OCI-M2 (cell line): ENCODE results near the gene SH3RF1.

ENCODE experiments used
- DNase-seq: peaks from one replicate; lab custom pipeline; 2025; ENCODE audit not compliant: unreplicated experiment; lab: John Stamatoyannopoulos, UW

The SH3RF1 gene

DNA sequence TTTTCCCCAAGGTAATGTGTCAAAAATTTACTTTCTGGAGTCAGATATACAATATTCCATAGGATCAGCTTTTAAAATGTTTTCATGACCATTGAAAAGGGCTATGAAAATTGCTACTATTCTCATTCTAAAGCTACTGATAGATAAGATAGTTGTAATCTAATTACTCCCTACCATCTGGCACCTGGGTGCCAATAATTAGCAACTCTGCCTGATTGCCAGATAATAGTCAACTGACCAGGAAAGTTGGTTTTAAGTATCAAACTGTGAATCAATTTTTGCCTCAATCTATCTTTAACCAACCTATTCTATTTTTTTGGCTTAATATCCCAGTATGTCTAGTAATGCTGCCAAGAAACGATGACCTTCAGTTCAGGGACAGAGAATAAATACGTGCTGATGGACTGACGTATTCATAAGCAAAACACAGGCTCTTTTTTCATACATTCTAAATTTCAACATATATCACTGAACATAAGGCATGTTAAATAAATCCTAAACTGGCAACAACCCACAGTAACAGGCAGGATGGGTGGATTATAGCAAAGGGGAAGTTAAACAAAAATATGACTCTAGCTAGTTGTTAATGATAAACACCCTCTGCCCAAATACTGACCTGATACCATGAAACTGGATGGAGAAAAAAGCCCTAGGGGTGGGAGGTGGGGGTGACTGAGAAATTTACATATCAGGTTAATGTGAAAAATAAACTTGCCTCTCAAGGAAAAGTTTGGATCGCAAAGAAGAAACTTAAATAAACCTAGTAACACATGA lies 18.2 kb downstream of the SH3RF1 start:
- DNase-seq: no peak

DNA sequence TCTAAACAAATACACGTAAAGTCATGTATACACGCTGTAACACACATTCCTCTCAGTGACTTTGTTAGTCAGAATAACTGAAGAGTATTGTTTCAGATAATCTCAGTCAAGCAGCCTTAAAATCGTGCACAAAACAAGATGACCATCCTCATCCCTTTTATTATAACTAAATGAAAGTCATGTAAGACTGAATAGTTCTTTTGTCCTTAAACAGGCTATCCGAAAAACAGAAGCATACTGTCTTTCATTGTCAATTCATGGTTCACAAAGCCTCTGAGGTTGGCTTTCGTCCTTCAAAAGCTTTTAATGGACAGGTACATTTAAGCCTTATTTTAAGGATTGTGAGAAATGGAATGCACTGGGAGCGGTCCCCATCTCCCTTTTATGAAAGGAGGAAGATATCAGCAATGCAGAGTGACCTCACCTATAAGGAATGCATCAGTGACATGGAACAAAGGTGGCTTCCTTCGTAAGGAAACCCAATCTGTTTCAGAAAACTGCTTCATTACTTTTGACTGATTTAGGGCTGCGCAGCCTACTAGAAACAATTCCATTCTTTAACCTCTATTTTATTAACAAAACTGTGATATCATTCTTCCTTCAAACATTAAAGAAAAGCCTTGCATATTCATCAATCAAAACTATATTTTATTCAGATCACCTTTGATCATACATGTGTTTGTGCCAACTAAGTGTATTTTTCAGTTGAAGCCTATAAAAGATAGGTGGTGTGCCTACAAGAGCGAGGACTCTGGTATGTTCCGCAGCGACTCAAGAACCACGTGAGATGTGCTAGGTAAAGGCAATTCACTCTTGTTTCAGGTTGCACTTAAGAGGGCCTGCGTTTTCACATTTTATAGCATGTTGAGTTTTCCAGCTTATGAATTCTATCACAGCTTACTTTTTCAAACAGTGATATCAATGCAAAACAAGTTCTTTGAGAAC lies 19.2 kb downstream of the SH3RF1 start:
- no peak for DNase-seq

DNA sequence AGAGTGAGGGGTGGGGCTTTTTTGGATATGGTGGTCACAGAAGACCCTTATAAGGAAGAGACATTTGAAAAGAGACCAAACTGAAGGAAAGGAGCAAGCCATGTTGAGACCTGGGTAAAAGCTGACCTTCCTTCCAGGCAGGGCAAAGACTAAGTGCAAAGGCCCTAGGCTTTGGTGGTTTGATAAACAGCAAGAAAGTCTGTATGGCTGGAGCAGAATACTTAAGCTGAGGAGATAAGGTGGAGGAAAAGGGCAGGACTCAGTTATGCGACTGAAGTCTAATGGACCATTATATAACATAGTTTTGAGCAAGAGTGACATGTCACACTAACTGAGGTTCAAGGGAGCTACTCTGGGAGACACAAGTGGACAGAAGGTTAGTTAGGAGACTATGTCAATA lies 20.0 kb downstream of the SH3RF1 start:
- no peak for DNase-seq

DNA sequence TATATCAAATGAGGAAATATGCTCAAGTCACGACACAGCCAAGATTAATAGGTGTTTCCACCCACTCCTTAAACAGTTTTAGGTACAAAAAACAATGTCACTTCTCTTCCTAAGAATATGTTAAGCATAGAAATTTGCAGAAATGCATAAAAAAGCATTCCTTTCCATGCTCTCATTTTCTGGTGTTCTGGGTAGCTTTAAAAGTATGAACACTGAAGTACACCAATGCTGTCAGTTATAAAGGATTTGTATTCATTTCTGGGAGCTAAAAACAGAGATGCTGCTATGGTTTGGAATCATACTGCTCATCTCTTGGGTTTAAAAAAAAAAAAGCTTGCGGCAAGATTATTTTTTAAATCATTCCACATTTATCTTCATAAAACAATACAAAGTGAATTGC lies 20.8 kb downstream of the SH3RF1 start:
- no peak for DNase-seq

DNA sequence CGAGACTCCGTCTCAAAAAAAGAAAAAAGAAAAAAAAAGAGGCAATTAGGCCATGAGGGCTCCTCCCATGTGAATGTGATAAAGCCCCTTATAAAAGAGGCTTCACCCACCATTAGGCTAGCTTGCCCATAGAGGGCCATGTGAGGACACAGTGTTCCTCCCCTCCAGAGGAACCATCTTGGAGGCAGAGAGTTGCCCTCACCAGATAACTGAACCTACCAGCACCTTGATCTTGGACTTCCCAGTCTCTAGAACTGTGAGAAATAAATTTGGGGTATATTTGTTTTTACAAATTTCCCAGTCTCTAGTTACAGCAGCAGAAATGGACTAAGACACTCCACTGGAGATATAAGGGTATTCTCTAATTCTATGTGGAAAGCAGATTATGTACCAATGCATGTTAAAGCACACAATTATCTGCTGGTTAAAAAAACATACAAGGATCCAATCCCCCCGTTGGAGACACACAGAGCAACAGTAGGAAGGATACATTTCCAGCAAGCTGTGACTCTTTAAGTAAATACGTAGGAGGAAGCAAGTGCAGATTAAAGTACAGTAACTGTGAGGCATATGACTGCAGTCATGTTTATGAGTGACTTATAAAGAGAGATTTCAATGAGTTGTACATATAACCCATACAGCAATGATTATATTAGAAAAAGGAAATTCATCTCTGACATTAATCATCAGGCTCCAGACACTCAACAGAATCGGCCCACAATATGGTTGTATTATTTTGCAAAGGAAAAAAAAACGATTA lies 21.4 kb downstream of the SH3RF1 start:
- DNase-seq: no peak

DNA sequence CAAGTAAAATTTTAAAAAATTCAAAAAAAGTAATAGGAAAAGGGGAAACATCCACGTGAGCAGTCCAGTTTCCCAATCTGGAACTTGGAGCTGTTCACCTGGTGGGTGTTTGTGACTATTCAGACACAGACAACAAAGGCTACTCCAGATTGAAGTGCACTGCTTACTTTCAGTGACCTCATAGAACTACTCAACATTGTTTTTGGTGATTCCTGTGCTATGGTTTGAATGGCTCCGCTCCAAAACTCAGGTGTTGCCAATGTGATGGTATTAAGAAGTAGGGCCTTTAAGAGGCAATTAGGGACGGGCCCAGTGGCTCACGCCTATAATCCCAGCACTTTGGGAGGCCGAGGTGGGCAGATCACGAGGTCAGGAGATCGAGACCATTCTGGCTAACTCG lies 22.1 kb downstream of the SH3RF1 start:
- no peak for DNase-seq

DNA sequence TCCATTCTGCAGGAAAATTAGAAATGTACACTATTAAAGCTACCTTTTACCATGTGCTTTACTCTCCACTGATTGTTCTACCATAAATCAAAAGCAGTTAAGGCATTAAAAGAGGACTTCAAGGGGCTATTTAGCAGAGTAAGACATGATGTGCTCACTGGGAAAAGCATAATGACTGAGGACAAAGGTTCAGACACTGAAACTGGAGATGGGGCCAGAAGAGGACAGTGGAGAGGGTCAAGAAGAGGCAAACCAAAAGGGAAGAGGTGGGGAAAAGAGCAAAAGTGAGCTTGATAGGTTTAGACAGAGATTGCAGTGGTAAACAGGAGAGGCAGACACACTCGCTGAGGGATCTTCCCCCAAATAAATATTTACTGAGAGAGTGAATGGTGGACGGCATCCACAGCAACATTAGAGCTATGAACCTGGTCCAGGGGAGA lies 23.8 kb downstream of the SH3RF1 start:
- DNase-seq: no peak

DNA sequence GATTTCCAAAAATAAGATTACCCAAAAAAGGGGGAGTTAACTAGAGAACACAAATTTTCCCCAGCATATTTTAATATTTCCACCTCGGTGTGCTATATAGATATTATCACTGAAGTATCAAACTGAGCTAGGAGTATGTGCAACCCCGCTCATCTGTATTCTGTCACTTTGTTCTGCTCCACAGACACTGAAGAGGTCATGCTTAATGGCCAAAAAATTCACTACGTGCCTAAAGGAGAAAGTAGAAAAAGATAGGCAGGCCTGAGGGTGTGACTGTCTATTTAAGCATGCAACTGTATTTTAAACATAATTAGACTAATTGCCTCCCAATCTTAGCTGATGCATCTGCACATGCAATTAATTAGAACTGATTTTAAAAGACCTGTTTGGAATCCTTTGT lies 24.5 kb downstream of the SH3RF1 start:
- DNase-seq: no peak

DNA sequence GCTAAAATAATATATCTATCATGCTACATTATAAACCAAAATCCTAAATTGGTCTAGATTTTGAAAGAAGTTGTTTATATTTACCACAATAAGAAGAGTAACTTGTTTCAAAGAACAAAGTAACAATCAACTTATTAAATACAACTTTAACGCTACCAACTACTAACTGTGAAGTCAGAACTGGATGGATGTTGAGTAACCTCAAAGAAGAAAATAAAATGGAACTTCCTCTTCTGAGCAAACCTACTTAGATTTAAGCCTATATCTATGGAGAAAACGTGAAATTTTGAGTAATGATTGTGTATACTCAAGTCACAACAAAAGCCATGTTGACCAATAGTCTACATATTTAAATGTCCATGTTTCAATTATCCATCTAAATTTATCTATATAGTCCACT lies 25.7 kb downstream of the SH3RF1 start:
- DNase-seq: no peak

DNA sequence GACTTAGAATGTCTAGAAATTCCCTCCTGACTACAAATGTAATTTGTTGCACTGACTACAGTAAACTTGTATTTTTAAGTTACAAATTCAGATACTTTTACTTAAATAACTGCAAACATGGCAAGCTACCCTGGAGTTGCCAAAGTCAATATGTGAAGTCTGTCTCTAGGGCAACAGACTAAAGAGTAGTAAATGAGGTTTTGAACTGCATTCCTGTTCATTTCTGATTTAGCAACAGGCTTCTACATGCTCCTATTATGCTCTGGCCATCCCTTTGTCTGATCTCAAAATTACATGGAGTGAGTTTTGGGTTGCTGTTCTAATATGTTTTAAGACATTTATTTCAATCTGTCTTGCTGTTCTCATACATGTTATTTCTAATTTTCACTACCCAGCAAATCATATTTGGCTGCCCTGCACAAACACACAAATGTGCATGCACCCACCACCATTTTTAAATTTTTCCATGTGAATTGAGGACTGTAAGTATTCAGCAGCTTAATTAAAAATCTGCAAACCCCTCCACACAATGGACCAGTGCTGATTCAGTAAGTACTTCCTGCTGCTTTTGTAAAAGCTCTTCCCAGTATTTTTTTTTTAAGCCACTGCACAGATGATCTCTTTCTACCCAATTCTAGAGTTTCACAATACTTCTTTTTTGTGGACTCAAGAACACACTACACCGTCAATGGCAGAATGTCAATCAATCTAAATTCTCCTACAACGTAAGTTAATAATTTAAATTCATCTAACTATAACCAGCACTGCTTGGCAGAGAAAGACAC lies 26.7 kb downstream of the SH3RF1 start:
- no peak for DNase-seq

DNA sequence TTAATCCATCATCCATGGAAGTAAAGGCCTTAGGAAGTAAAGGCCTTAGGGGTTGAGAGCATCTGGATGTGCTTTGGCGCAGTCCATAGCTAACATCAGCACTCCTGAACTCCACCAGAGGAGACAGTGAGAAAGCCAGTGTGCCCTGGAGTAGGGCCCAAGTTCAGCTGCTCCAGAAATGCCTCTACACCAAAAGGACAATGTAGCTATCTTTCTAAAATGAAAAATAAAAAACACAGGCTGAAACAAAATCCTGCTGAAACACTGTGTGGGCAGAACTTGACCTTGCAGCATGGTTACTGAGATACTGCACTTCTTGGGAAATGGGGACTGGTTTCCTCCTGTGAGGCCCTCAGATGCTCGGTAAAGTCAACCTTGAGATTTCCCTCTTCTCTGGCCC lies 29.3 kb downstream of the SH3RF1 start:
- DNase-seq: no peak

DNA sequence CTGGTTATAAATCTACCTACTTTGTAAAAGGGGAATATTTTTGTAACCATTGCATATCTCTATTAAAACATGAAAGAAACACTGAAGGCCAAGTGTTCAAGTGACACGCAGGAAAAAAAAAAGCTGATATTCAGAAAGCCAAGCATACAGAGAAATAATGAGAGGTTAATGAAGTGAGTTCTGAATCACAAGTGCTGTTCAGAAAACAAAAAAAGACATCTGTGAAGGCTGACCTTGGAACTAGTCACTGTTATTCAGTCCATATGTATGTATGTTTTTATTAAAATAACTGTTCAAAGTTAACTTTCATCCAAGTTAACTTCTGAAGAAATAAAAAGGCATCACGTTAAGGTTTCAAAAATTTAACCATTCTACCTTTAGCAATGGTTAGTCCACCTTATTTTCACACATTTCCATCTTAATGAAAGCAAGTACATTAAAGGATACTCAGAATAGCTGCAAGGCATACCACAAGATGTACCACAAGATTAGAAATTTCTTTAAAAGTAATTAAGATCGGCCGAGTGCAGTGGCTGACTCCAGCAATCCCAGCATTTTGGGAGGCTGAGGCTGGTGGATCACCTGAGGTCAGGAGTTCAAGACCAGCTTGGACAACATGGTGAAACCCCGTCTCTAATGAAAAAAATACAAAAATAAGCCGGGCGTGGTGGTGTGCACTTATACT lies 31.4 kb downstream of the SH3RF1 start:
- no peak for DNase-seq

DNA sequence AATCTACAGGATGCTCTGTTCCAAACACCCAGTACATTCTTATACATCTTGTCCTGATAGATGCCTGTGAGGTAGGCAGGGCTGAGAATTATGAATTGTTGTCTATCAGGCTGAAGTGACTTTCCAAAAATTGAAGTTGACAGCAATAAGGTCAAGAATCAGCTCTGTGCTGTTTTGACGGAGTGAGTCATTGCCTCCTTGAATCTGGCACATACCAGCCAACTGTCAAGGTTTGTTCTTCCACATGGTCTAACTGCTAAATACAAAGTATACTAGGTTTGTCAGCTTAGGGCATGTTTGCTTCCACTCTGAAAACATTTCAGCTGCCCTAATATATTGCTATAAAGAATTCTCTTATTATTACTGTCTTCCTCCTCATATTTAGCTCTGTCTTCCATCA lies 32.3 kb downstream of the SH3RF1 start:
- no peak for DNase-seq

DNA sequence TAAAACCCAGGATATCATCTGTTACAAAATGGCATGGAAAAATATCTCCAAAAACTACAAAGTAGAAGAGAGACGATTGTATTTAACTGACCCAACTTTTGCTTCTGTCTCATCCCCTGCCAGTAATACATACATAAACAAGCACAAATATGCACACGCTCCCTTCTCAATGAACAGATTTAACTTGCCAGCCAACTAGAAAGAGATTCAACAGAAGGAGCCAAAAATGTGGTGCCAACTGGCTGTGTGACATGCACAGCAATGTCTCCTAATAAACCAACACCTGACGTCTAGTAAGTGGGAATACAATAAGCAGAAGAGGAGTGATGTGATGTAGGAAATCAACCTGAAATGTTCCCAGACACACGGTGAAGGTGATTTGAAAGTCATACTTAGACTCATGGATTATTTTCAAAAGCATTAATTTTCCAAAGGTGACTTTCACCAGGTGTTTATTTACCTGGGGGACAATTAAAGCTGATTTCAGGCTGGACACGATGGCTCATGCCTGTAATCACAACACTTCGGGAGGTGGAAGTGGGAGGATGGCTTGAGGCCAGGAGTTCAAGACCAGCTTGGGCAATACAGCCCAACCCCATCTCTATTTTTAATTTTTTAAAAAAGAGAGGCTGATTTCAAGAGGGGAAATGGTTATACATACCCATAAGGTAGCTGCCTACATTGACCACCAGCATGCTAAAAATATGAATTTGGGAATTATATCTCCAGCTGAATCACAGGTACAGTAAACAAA lies 33.7 kb downstream of the SH3RF1 start:
- DNase-seq: no peak

DNA sequence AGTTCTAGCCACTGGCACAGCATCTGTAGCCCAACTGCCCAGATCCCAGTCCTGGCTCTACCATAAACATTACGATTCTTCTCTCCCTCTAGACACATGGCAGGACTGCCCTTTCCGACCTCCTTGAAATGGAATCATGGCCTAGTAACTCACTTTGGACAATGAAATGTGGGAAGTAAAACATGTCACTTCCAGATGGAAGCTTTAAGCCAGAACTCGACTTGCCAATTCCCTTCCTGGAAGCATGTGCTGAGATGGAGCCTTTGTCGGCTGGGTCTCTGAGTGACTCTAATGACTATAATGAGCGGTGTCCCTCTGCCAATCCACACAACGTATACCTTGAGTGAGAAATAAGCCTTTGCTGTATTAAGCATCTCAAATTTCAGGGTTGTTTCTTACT lies 34.7 kb downstream of the SH3RF1 start:
- no peak for DNase-seq

DNA sequence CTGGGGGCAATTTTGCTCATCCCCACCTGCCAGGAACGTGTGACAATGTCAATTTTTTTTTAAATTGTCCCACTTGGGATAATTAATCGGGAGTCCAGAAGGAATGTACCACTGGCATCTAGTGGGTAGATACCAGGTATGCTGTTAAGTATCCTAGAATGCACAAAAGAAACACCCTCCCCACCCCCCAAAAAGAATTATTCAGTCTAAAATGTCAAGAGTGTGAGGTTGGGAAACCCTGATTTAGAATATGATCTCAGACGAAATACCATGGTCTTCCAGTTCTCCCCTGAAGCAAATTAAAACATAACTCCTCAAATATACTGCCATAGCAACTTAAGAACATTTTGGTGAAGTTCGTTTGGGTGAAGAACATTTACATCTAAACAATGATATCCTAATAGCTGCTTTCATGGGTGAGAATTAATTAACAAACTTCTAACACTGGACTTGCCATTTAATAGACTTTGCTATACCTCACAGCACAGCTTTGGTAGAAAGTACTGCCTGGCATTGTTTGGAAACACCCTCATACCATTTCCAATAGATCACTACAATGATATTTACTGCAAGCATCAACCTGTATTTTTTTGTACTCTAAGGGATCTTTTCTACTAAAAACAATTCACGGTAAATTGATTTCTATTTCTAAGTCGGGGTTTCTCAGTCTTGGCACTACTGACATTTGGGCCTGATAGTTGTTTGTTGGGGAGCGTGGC lies 36.5 kb downstream of the SH3RF1 start:
- no peak for DNase-seq

DNA sequence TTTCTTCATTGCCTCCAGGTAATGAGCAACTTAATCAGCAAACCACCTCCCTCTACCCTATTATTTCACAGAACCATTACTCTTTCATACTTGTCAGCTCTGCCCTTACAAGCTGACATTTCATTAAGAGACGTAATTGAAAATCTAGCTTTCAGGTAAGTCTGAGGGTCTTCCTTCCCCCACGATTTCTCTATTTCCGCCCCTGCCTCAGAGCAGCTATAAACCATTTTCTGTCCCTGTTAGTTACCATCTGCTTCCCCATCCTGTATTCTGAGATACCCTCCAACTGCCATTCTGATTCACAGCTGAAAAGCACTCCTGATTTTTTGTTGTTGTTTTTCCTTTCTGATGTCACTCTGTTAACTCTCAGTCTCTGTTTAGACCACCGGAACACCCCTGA lies 37.1 kb downstream of the SH3RF1 start:
- DNase-seq: no peak

DNA sequence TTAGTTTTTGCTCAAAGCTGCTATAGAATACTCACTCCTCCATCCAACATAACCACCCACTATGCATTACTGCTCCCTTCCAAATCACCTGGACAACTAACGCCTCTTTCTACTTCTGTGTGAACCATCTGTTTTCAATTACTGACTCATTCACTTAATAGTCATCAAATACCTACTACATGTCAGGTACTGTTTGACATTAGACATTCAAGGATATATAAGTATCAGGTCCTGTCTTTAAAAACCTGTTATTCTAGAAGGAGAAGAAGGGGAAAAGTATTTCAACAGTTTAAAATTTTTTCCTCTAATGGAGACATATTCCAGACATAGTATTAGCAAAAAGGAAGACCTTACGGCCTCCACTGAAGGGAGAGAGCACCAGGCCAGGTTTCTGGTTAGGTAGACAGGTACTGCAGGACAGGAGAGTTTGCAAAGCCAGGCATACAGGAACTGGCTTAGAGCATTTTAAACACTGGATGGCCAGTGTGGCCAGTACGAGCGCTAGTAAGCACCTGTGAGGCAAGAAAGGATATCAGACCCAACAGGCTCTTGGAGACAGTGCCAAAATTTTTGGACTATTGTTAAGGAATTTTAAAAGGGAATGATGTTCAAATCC lies 39.0 kb downstream of the SH3RF1 start:
- no peak for DNase-seq
